Stomach (tissue), 4 donors: ENCODE measurements around the gene MYBBP1A.

Source experiments
- CTCF ChIP-seq, 7 experiments: fragments of 450-650 bp in 4 of 7; fragments of 200-600 bp in 3 of 7; sonication (generic) in 3 of 7; IDR thresholded peaks; one replicate each; pipeline ENCODE4 v1.5.1; 2016 to 2019; ENCODE audit warnings: antibody characterized with exemption in 7 of 7, control low read depth in 2 of 7, mild to moderate bottlenecking in 1 of 7
- EP300 ChIP-seq: sonication (generic); formaldehyde crosslinking; IDR thresholded peaks from one replicate; pipeline ENCODE4 v1.6.1; 2017; ENCODE audit warnings: antibody characterized with exemption
- POLR2A ChIP-seq, 4 donors: fragments of 450-650 bp; IDR thresholded peaks; one replicate each; pipeline ENCODE4 v1.6.1; 2016; ENCODE audit warnings: antibody characterized with exemption in 4 of 4, control low read depth in 2 of 4, mild to moderate bottlenecking in 1 of 4, moderate library complexity in 1 of 4

- TF ChIP-seq EP300 (no peak), CTCF (IDR thresholded peaks at IDR 0.05) (no peak), POLR2A (IDR thresholded peaks at IDR 0.05) (no peak)
Observed at GRCh38 chr17:4577386-4577993, 22.3 kb upstream of the MYBBP1A start.
